ENCODE data around the gene CAP1. TPM values are rescaled to one million over a fixed set of nuclear protein-coding genes. Genes with fewer than 3 reads are reported as not detected.

Gene CAP1
- polyA plus RNA-seq, 3 donors: 400 to 941 (median 876) TPM

GRCh38 chr1:40011198-40011597, 29.3 kb upstream of the CAP1 start:
- no peak overlapping the region for H3K27ac Mint-ChIP-seq
- peaks cover 0 to 12% (median 5%) of the 10 kb centered on the region in 7 donors for H3K9me3 Mint-ChIP-seq
- no peaks in the 10 kb centered on the region for H3K36me3 Mint-ChIP-seq
- intact Hi-C loops (cut with micrococcal nuclease): no loop called here
- no peak overlapping the region for H3K9ac ChIP-seq (ENCODE audit: insufficient read depth, low read length, poor library complexity, severe bottlenecking)
- peaks cover 0 to under 1% (median under 1%) of the 10 kb centered on the region in 3 donors for H3K27me3 Mint-ChIP-seq (ENCODE audit: low read depth in 3 of 3)
- no peaks in the 10 kb centered on the region for H3K79me2 ChIP-seq (ENCODE audit: insufficient read depth, low read length)
- H3K27ac ChIP-seq (ENCODE audit: low read depth in 1 of 2, low read length in 2 of 2): no peak overlapping the region
- 100% methylated on average over 2 of the region's 3 CpGs for WGBS (ENCODE audit: insufficient coverage)
- no peak for DNase-seq
- H3K4me1 Mint-ChIP-seq: peaks cover 10% of the 10 kb centered on the region
- no peak overlapping the region for H3K4me3 Mint-ChIP-seq
- no peak overlapping the region for H3K4me2 ChIP-seq (replicated peaks; ENCODE audit: extremely low read depth, low read length, poor library complexity, severe bottlenecking)
- H3K36me3 ChIP-seq (replicated peaks in 1 of 2; ENCODE audit: control insufficient read depth in 1 of 2, insufficient read depth in 2 of 2, low read length in 2 of 2): no peaks in the 10 kb centered on the region
- H4K20me1 ChIP-seq (ENCODE audit: insufficient read depth, low read length): no peaks in the 10 kb centered on the region
- H3K9me3 ChIP-seq (replicated peaks in 1 of 2; ENCODE audit: control insufficient read depth in 1 of 2, insufficient read depth in 1 of 2, low read length in 2 of 2): peaks cover 0 to 1% of the 10 kb centered on the region in 2 donors
- H3K4me3 ChIP-seq (replicated peaks in 1 of 3; ENCODE audit: low read depth in 2 of 3, low read length in 3 of 3): no peak overlapping the region
- peaks cover 9 to 14% of the 10 kb centered on the region in 2 donors for H3K4me1 ChIP-seq (ENCODE audit: control insufficient read depth in 1 of 2, insufficient read depth in 2 of 2, low read length in 2 of 2)
- no peak overlapping the region for H2AFZ ChIP-seq (ENCODE audit: insufficient read depth, low read depth, low read length, poor library complexity, severe bottlenecking)
- H3K27me3 ChIP-seq (ENCODE audit: control insufficient read depth in 2 of 2, insufficient read depth in 2 of 2, low read length in 2 of 2): no peaks in the 10 kb centered on the region
- no peak for TF ChIP-seq CTCF (IDR thresholded peaks at IDR 0.05)

GRCh38 chr1:40014253-40014706, 26.2 kb upstream of the CAP1 start:
- Mint-ChIP-seq H3K27ac (peak overlapping the region in 2 of 7 donors; percentile 19 to 36), H3K4me1 (peaks cover 13% of the 10 kb centered on the region), H3K9me3 (peaks cover 0 to 9% (median 0%) of the 10 kb centered on the region in 7 donors), H3K4me3 (no peak overlapping the region), H3K36me3 (no peaks in the 10 kb centered on the region), H3K27me3 (ENCODE audit: low read depth in 3 of 3) (peaks cover 3 to 7% (median 4%) of the 10 kb centered on the region in 3 donors)
- Histone ChIP-seq H3K27me3 (ENCODE audit: control insufficient read depth in 2 of 2, insufficient read depth in 2 of 2, low read length in 2 of 2) (no peaks in the 10 kb centered on the region), H2AFZ (ENCODE audit: insufficient read depth, low read depth, low read length, poor library complexity, severe bottlenecking) (no peak overlapping the region), H3K9ac (ENCODE audit: insufficient read depth, low read length, poor library complexity, severe bottlenecking) (no peak overlapping the region), H3K36me3 (replicated peaks in 1 of 2; ENCODE audit: control insufficient read depth in 1 of 2, insufficient read depth in 2 of 2, low read length in 2 of 2) (no peaks in the 10 kb centered on the region), H3K4me3 (replicated peaks in 1 of 3; ENCODE audit: low read depth in 2 of 3, low read length in 3 of 3) (no peak overlapping the region), H3K27ac (ENCODE audit: low read depth in 1 of 2, low read length in 2 of 2) (peak overlapping the region in 1 of 2 donors; percentile 1), H3K9me3 (replicated peaks in 1 of 2; ENCODE audit: control insufficient read depth in 1 of 2, insufficient read depth in 1 of 2, low read length in 2 of 2) (no peaks in the 10 kb centered on the region), H3K4me1 (ENCODE audit: control insufficient read depth in 1 of 2, insufficient read depth in 2 of 2, low read length in 2 of 2) (peaks cover 9 to 14% of the 10 kb centered on the region in 2 donors), H3K79me2 (ENCODE audit: insufficient read depth, low read length) (no peaks in the 10 kb centered on the region), H4K20me1 (ENCODE audit: insufficient read depth, low read length) (no peaks in the 10 kb centered on the region), H3K4me2 (replicated peaks; ENCODE audit: extremely low read depth, low read length, poor library complexity, severe bottlenecking) (no peak overlapping the region)
- WGBS (ENCODE audit: insufficient coverage): 45% methylated on average over 3 of the region's 3 CpGs
- no peak for TF ChIP-seq CTCF (IDR thresholded peaks at IDR 0.05)
- intact Hi-C loops (cut with micrococcal nuclease): no loop called here
- peak in 2 of 3 donors; percentile 42 to 43 for DNase-seq

Measured in CD14-positive monocyte (primary cell).